ENCODE results near the gene ACLY.

The ACLY gene

GRCh38 chr17:41917192-41917591 lies 1.6 kb downstream of the ACLY start:
- H3K36me3 ChIP-seq (ENCODE audit: control insufficient read depth, insufficient read depth, low read length) = peaks cover 27% of the 10 kb centered on the region
- H3K4me3 ChIP-seq (ENCODE audit: low read depth, low read length) = peak overlapping the region; percentile 91
- no peaks in the 10 kb centered on the region for H3K27me3 ChIP-seq (ENCODE audit: control insufficient read depth, insufficient read depth, low read length)
- H3K9me3 ChIP-seq (ENCODE audit: control insufficient read depth, insufficient read depth, low read length) = no peaks in the 10 kb centered on the region
- peaks cover 27% of the 10 kb centered on the region for H3K4me1 ChIP-seq (ENCODE audit: control insufficient read depth, insufficient read depth, low read length)
- H3K9ac ChIP-seq (ENCODE audit: low read depth, low read length) = peak overlapping the region; percentile 97

DNA sequence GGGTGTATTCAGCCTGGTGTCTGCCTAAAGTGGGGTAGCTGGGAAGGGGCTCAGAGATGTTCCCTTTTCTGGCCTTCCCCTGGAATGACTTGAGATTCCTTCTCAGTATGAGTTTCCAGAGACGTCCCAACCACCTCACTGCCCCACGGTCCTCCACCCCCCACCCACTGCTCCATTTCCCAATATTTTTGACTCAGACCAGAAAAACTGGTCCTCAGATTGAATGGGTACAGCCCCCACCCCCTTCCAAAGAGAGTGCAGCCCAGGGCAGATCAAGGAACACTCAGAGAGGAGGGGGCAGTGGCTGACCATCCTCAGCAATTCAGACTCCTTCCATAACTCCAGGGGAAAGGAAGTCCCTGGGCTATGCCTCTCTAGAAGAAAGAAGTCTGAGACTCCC lies 3.2 kb downstream of the ACLY start:
- H3K4me1 ChIP-seq (ENCODE audit: control insufficient read depth, insufficient read depth, low read length) = peaks cover 27% of the 10 kb centered on the region
- H3K27me3 ChIP-seq (ENCODE audit: control insufficient read depth, insufficient read depth, low read length) = no peaks in the 10 kb centered on the region
- H3K36me3 ChIP-seq (ENCODE audit: control insufficient read depth, insufficient read depth, low read length) = peaks cover 40% of the 10 kb centered on the region
- H3K4me3 ChIP-seq (ENCODE audit: low read depth, low read length) = no peak overlapping the region
- no peak overlapping the region for H3K9ac ChIP-seq (ENCODE audit: low read depth, low read length)
- H3K9me3 ChIP-seq (ENCODE audit: control insufficient read depth, insufficient read depth, low read length) = no peaks in the 10 kb centered on the region

DNA sequence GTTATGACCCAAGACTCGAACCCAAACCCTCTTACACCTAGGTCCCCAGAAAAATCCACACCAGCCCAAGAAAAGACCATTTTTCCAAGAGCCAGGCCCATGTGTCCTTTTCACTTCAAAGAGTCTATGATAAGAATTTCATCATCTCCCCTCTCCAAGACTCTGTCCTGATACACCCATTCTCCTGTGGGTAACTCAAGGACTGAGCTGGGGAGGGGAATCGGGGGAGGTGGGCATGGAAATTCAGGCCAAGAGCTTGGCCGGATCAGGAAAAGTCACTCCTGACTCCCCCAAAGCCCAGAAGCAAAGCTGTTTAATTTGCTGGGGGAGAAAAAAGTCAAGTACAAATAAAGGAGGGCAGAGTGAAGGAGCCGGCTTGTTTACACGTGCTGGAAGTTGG lies 3.7 kb downstream of the ACLY start:
- H3K27me3 ChIP-seq (ENCODE audit: control insufficient read depth, insufficient read depth, low read length) = no peaks in the 10 kb centered on the region
- peaks cover 45% of the 10 kb centered on the region for H3K36me3 ChIP-seq (ENCODE audit: control insufficient read depth, insufficient read depth, low read length)
- no peak overlapping the region for H3K9ac ChIP-seq (ENCODE audit: low read depth, low read length)
- no peak overlapping the region for H3K4me3 ChIP-seq (ENCODE audit: low read depth, low read length)
- H3K4me1 ChIP-seq (ENCODE audit: control insufficient read depth, insufficient read depth, low read length) = peaks cover 24% of the 10 kb centered on the region
- H3K9me3 ChIP-seq (ENCODE audit: control insufficient read depth, insufficient read depth, low read length) = no peaks in the 10 kb centered on the region

GRCh38 chr17:41914358-41914766 lies 4.4 kb downstream of the ACLY start:
- Histone ChIP-seq H3K4me3 (ENCODE audit: low read depth, low read length) (no peak overlapping the region), H3K36me3 (ENCODE audit: control insufficient read depth, insufficient read depth, low read length) (peaks cover 52% of the 10 kb centered on the region), H3K27me3 (ENCODE audit: control insufficient read depth, insufficient read depth, low read length) (no peaks in the 10 kb centered on the region), H3K9me3 (ENCODE audit: control insufficient read depth, insufficient read depth, low read length) (no peaks in the 10 kb centered on the region), H3K9ac (ENCODE audit: low read depth, low read length) (no peak overlapping the region), H3K4me1 (ENCODE audit: control insufficient read depth, insufficient read depth, low read length) (peaks cover 19% of the 10 kb centered on the region)

DNA sequence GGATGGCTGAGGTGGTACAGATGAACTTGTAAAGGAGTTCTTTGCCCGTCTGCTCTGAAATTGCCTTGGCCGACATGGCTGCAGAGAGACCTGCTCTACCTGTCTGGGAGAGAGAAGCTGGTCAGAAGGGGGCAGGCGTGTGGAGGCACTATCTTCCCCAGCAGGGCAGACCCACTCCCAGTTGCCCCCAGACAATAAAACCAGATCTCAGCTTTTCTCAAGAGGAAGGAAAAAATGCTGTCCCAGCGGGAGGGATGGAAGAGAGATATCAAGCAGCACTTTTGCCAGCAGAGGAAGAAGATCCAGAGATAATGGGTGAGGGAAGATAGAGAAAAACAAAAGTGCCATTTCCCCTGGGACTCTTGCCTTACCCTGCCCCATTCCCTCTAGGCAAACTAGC lies 5.0 kb downstream of the ACLY start:
- Histone ChIP-seq H3K9ac (ENCODE audit: low read depth, low read length) (no peak overlapping the region), H3K27me3 (ENCODE audit: control insufficient read depth, insufficient read depth, low read length) (no peaks in the 10 kb centered on the region), H3K4me1 (ENCODE audit: control insufficient read depth, insufficient read depth, low read length) (peaks cover 19% of the 10 kb centered on the region), H3K36me3 (ENCODE audit: control insufficient read depth, insufficient read depth, low read length) (peaks cover 58% of the 10 kb centered on the region), H3K4me3 (ENCODE audit: low read depth, low read length) (no peak overlapping the region), H3K9me3 (ENCODE audit: control insufficient read depth, insufficient read depth, low read length) (no peaks in the 10 kb centered on the region)

DNA sequence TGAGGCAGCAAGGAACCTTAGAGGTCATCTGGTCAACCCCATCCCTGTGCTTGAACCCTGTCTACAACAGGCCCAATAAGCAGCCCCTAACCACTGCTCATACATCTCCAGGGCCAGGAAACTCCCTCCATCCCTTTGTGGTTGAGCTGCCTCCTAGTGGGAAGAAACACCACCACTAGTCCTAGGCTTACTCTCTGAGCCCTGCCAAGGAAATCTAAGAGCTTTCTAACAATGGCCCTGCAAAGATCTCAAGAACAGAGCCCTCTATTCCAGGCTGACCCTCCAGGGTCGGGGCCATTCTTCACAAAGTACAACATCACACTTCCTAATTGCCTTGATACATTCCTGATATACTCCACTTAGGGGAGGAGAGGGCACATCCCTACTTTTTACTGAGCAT lies 5.8 kb downstream of the ACLY start:
- Histone ChIP-seq H3K9me3 (ENCODE audit: control insufficient read depth, insufficient read depth, low read length) (no peaks in the 10 kb centered on the region), H3K27me3 (ENCODE audit: control insufficient read depth, insufficient read depth, low read length) (no peaks in the 10 kb centered on the region), H3K4me1 (ENCODE audit: control insufficient read depth, insufficient read depth, low read length) (peaks cover 19% of the 10 kb centered on the region), H3K36me3 (ENCODE audit: control insufficient read depth, insufficient read depth, low read length) (peaks cover 61% of the 10 kb centered on the region), H3K4me3 (ENCODE audit: low read depth, low read length) (no peak overlapping the region), H3K9ac (ENCODE audit: low read depth, low read length) (no peak overlapping the region)

DNA sequence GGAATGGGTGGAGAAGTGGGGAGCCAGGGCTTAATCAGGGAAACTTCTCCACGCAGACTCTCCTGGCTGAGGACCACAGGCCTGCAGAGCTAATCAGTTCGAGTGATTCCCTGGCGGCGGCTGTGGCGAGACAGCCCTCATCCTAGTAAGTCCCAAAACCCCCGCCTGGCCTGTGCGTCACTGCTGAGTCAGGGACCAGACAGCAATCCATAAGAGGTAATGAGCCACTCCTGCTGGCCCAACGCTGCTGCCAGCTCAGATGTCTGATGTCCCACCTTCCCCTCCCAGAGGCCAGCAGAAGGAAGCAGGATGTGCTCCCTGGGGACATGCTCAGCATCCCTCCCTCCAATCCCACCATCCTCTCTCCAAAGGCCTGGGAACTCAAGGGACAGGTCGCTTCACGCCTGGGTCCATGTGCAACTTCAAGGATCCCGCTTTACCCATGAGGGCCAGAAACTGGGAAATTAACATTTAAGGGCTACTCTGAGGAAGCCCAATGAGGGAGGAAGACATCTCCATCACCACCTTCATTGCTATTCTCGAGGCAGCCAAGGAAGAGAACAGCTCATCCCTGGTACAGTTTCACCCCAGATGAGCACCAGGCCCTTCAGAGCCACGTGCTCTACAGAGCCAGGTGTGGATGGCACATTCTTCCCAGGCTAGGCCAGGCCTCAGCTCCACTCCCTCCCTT lies 7.9 kb downstream of the ACLY start:
- Histone ChIP-seq H3K4me1 (ENCODE audit: control insufficient read depth, insufficient read depth, low read length) (peaks cover 13% of the 10 kb centered on the region), H3K9ac (ENCODE audit: low read depth, low read length) (no peak overlapping the region), H3K9me3 (ENCODE audit: control insufficient read depth, insufficient read depth, low read length) (no peaks in the 10 kb centered on the region), H3K4me3 (ENCODE audit: low read depth, low read length) (no peak overlapping the region), H3K27me3 (ENCODE audit: control insufficient read depth, insufficient read depth, low read length) (no peaks in the 10 kb centered on the region), H3K36me3 (ENCODE audit: control insufficient read depth, insufficient read depth, low read length) (peaks cover 75% of the 10 kb centered on the region)

- Histone ChIP-seq H3K9ac (ENCODE audit: low read depth, low read length) (no peak overlapping the region), H3K9me3 (ENCODE audit: control insufficient read depth, insufficient read depth, low read length) (no peaks in the 10 kb centered on the region), H3K36me3 (ENCODE audit: control insufficient read depth, insufficient read depth, low read length) (peaks cover 79% of the 10 kb centered on the region), H3K27me3 (ENCODE audit: control insufficient read depth, insufficient read depth, low read length) (no peaks in the 10 kb centered on the region), H3K4me1 (ENCODE audit: control insufficient read depth, insufficient read depth, low read length) (peaks cover 1% of the 10 kb centered on the region), H3K4me3 (ENCODE audit: low read depth, low read length) (no peak overlapping the region)
These were observed 9.7 kb downstream of the ACLY start for GRCh38 chr17:41909088-41909487.

- no peaks in the 10 kb centered on the region for H3K27me3 ChIP-seq (ENCODE audit: control insufficient read depth, insufficient read depth, low read length)
- no peaks in the 10 kb centered on the region for H3K9me3 ChIP-seq (ENCODE audit: control insufficient read depth, insufficient read depth, low read length)
- H3K36me3 ChIP-seq (ENCODE audit: control insufficient read depth, insufficient read depth, low read length) = peaks cover 74% of the 10 kb centered on the region
- no peak overlapping the region for H3K9ac ChIP-seq (ENCODE audit: low read depth, low read length)
- H3K4me3 ChIP-seq (ENCODE audit: low read depth, low read length) = no peak overlapping the region
- no peaks in the 10 kb centered on the region for H3K4me1 ChIP-seq (ENCODE audit: control insufficient read depth, insufficient read depth, low read length)
These were observed 10.9 kb downstream of the ACLY start for GRCh38 chr17:41907633-41908539.

- no peaks in the 10 kb centered on the region for H3K9me3 ChIP-seq (ENCODE audit: control insufficient read depth, insufficient read depth, low read length)
- peaks cover 74% of the 10 kb centered on the region for H3K36me3 ChIP-seq (ENCODE audit: control insufficient read depth, insufficient read depth, low read length)
- no peak overlapping the region for H3K9ac ChIP-seq (ENCODE audit: low read depth, low read length)
- no peaks in the 10 kb centered on the region for H3K27me3 ChIP-seq (ENCODE audit: control insufficient read depth, insufficient read depth, low read length)
- H3K4me3 ChIP-seq (ENCODE audit: low read depth, low read length) = no peak overlapping the region
- H3K4me1 ChIP-seq (ENCODE audit: control insufficient read depth, insufficient read depth, low read length) = no peaks in the 10 kb centered on the region
These were observed 11.6 kb downstream of the ACLY start for GRCh38 chr17:41907185-41907556.

GRCh38 chr17:41906465-41907184 lies 12.1 kb downstream of the ACLY start:
- Histone ChIP-seq H3K27me3 (ENCODE audit: control insufficient read depth, insufficient read depth, low read length) (no peaks in the 10 kb centered on the region), H3K9ac (ENCODE audit: low read depth, low read length) (no peak overlapping the region), H3K4me1 (ENCODE audit: control insufficient read depth, insufficient read depth, low read length) (no peaks in the 10 kb centered on the region), H3K4me3 (ENCODE audit: low read depth, low read length) (no peak overlapping the region), H3K36me3 (ENCODE audit: control insufficient read depth, insufficient read depth, low read length) (peaks cover 77% of the 10 kb centered on the region), H3K9me3 (ENCODE audit: control insufficient read depth, insufficient read depth, low read length) (no peaks in the 10 kb centered on the region)
